ENCODE results near the gene TCAP.

DNA sequence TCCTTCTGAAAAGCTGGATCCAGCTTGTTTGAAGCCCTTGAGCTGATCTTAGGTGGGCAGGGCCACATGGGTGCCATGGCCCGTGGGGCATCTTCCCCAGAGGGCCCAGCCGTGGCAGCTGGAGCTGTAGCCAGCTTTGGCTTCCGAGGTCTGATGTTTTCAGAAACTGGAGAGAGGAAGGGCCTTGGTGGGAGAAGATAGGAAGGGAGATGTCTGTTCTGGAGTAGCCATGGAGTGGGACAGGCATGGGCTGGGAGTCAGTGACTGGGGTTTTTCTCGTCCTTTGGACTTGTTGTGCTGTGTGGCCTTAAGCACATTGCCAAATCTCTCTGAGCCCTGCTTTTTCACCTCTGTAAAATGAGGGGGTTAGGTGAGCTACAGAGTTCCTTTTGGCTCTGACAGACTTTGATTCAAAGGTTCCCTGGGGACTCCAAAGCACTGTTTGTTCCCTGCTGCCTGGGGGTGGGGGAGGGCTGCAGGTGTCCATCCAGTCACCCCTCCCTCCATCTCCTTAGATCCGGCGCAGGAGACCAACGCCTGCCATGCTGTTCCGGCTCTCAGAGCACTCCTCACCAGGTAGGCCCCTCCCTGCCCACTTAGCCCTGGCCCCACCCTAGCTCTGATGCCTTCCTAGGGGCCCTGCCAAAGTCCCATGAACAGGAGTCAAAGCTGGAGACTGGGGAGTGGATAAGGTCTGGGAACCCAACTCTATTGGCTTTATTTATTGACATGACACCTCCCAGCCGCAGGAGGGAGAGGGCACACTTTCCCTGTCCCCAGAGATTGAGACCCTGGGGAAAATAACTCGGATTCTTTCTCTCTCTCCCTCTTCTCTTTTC is 36.3 kb upstream of the TCAP start:
- TF ChIP-seq, protein P1, sequence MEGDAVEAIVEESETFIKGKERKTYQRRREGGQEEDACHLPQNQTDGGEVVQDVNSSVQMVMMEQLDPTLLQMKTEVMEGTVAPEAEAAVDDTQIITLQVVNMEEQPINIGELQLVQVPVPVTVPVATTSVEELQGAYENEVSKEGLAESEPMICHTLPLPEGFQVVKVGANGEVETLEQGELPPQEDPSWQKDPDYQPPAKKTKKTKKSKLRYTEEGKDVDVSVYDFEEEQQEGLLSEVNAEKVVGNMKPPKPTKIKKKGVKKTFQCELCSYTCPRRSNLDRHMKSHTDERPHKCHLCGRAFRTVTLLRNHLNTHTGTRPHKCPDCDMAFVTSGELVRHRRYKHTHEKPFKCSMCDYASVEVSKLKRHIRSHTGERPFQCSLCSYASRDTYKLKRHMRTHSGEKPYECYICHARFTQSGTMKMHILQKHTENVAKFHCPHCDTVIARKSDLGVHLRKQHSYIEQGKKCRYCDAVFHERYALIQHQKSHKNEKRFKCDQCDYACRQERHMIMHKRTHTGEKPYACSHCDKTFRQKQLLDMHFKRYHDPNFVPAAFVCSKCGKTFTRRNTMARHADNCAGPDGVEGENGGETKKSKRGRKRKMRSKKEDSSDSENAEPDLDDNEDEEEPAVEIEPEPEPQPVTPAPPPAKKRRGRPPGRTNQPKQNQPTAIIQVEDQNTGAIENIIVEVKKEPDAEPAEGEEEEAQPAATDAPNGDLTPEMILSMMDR (conservative IDR thresholded peaks at IDR 0.05; ENCODE audit: low read depth in 2 of 2): no peak
- no peak for TF ChIP-seq POLR2AphosphoS5 (IDR thresholded peaks at IDR 0.05; ENCODE audit: low read depth)
